ENCODE results near the gene ARHGAP25.

GRCh38 chr2:68828887-68829708 is 94.5 kb downstream of the ARHGAP25 start:
- TF ChIP-seq CTCF (conservative IDR thresholded peaks at IDR 0.05) (no peak), EZH2 (IDR thresholded peaks at IDR 0.05; ENCODE audit: low read depth) (no peak)

Data from PC-9 (cell line).